GM21360 (cell line): ENCODE data around the gene REN.
A peak's percentile ranks its signal among the peaks of the same experiment; 100 is the strongest.

Experiments
- ATAC-seq: cut with Tn5 transposase; IDR thresholded peaks from one replicate; pipeline ENCODE4 v1.9.1; 2021; ENCODE audit warnings: mild to moderate bottlenecking, moderate library complexity; ENCODE audit not compliant: unreplicated experiment

Gene REN

GRCh38 chr1:204166219-204166618, at the start of gene REN:
Gene REN (minus strand): TSS chr1:204166337. CDS start chr1:204166293, 44 bp downstream.
- ATAC-seq: no peak

GRCh38 chr1:204213668-204214662, 47.8 kb upstream of the REN start, which contains the start of gene GOLT1A:
Gene GOLT1A (minus strand): TSS chr1:204213988. CDS start chr1:204213906, 82 bp downstream.
- peak; percentile 59 for ATAC-seq

- no peak for ATAC-seq
These were observed 46.6 kb upstream of the REN start for GRCh38 chr1:204212715-204213114.

DNA sequence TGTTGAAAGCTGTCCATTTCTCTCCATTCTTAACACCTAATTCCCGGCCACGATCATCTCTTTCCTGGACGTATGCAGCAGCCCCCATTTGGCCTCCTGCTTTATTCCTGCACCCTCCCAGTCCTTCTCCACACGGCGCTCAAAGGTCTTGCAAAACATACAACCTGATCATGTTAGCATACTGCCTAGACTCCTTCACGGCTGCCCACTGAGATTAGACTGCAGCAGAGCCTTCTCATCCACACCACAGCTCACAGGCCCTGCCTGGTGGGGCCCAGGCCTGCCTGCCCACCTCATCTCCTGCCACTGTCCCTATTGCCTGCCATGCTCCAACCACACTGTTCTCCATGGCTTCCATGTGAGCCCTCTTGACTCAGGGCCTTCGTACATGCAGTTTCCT, 44.9 kb upstream of the REN start:
- no peak for ATAC-seq

- peak; percentile 52 for ATAC-seq
These were observed 41.0 kb upstream of the REN start for GRCh38 chr1:204207136-204207616.

DNA sequence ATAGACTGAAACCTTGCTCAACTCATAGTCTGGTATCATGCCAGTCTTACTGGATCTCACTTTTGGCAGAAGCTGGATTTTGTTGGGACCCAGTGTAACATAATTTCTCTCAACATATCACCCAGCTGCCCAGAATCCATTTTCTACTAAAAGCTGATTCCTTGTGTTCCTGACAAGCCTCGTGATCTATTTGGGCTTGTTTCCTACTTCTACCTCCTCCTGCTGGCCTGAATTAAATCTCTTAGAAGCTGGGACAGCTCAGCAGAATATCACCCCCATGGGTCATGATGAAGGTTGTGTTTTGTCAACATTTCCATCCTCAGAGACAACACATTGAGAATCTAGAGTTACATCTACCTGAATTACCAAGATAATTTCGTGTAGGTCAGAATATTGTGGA, 40.0 kb upstream of the REN start:
- ATAC-seq: no peak

- ATAC-seq: no peak
These were observed 39.3 kb upstream of the REN start for GRCh38 chr1:204205486-204205885.

DNA sequence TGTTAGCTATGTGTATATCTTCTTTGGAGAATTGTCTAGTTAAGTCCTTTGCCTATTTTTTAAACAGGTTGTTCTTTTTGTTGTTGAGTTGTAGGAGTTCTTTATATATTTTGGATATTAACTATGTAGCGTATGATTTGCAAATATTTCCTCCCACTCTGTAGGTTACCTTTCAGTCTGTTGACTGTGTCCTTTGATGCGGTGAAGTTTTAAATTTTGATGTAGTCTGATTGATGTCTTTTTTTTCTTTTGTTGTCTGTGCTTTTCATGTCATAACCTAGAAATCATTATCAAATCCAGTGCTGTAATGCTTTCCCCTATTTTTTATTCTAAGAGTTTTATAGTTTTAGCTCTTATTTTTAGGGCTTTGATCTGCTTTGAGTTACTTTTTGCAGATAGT, 38.8 kb upstream of the REN start:
- ATAC-seq: no peak

- ATAC-seq: no peak
These were observed 37.1 kb upstream of the REN start for GRCh38 chr1:204203206-204203767.

DNA sequence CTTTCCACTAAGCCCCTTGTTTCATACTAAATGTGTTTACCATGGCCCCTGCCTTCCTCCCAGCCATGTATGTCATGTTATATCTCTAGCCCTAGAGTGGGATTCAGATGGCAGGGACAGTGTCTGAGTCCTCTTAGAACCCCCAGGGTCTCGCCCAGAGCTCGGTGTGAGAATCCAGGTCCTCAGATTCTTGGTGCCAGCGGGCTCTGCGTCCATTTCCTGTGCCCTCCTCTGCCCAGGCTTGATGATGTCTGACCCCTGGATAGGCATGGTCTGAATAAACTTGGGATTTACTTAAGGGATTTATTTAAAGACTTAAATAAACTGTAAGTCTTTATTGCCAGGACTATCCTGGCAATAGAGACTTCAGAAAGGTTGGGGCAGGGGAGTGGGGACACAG, 36.3 kb upstream of the REN start:
- no peak for ATAC-seq

GRCh38 chr1:204201348-204202040, 35.4 kb upstream of the REN start:
- no peak for ATAC-seq

DNA sequence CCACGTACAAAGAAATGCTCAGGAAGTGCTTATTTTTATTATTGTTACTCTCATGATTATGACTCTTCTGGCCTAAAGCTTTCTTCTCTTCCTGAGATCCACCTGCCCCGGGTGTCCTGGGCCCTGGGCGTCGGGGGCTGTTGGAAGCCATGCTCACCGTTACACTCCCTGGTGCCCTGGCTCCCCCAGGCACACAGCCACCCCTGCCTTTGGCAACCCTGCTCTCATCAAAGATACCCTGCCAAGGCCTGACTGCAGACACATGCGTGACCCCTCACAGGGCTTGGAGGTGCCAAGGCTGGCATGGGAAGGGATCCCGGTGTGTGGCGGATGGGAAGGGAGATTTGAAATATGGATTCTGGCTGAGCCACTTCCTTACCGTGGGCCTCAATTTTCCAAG, 33.4 kb upstream of the REN start:
- ATAC-seq: no peak

DNA sequence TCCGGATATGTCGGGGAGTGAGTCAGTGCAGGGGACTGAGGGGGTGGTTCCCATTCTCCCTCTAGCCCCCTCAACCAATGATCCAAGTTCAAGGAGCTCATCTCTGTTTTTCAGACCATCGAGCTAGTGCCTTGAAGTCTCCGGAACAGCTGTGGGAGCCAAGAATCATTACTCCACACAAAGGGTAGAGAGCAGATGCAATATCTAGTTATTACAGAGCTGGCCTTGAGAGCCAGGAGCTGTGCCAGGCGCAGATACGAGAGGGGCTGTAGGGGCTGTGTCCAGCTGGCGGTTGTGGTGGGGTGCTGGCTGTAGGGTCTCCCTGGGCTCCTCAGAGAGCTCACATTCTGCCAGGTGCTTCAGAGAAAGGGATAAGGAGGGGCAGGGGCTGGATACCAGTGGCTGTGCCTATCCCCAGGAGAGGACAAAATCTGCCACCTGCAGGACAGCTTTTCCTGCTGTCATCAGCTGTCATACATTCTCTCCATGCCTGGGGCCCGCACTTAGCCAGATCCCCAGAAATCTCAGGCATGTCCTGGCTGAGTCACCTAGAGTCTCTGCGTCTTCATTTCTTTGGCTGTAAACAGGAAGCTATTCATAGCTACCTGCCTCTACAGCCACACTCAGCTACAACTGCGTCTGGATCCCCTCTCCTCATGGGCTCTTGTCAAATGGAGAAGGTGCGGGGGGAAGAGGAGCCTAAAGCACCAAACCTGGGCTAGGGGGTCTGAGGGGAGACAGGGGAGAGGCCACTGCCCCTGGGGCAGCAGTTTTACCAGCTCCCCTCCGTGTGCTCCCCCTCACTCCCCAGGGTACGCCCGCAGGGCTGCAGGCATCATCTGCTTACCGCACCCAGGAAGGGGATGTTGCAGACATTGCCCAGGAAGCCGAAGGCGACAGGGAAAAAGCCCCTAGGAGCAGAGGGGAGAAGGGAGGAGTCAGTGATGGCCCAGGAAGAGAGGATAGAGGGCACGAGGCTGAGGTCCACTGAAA, 32.5 kb upstream of the REN start:
- ATAC-seq: no peak

DNA sequence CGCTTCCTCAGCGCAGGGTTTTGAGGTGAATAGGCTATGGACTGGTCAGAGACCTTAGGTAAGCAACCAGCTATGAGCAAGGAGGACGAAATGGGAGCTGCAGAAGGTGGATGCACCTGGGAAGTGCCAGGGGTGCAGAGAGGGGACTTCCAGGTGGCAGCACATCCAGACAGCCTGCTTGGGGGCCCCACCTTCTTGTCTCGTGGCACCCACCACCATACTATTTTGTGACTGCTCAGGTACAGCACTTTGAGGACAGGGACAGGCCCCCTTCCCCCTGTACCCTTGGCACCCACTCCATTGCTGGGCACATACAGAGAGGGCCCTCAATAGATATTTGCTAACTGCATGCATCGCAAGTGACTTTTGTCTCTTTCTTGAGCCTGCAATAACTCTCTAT, 30.9 kb upstream of the REN start:
- ATAC-seq: no peak

- ATAC-seq: no peak
These were observed 30.1 kb upstream of the REN start, which contains the start of gene KISS1 for GRCh38 chr1:204196068-204196795. Gene KISS1 (minus strand): TSS chr1:204196491. CDS start chr1:204192876, 3,615 bp downstream.

GRCh38 chr1:204194771-204195170, 28.6 kb upstream of the REN start:
- ATAC-seq: no peak

DNA sequence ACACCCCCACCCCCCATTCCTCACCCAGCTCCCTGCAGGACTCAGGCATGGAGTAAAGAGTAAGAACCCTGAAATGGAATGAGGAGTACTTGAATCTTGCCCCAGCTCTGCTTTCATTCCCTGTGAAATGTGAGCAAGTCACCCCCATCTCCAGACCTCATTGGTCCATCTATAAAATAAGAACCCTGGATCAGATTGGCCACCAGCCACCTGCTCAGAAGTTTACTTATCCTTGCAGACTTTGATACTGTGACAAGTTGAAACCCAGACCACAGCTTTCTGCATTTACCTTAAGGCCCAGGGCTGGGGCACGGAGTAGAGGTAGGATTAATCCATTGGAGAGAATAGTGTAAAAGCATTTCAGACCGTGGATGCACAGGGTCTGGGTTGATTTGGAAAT, 27.9 kb upstream of the REN start:
- ATAC-seq: no peak

DNA sequence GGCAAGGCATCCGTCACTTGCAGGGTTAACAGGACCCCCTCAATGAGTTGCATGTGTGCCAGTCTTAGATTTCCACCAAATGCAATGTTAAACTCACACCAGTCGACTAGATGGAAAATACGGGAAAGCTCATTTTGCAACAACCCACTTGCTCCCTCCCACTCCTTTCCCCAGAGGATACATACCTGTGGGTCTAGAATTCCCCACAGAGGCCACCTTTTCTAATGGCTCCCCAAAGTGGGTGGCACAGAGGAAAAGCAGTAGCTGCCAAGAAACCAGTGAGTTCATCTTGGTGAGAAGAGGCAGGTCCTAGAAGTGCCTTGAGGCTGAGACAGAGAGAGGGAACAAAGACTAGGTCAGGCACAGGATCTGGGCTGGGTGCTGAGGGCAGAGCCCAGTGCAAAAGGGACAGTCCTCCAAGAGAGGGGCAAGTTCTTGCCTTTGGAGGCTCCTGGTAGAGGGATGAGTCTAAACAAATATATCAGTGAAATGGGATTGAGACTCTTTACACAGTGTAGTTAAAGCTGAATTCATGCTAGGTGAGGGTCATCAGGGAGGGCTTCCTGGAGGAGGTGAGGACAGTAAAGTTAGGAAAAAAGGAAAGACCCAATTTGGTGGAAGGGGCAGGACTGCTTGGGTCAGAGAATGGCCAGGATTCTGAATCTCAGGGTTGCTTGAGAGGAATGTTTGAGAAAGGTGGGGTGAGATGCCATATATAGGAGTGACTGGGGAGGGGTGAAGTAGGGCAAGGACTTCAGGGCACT, 26.6 kb upstream of the REN start:
- no peak for ATAC-seq

DNA sequence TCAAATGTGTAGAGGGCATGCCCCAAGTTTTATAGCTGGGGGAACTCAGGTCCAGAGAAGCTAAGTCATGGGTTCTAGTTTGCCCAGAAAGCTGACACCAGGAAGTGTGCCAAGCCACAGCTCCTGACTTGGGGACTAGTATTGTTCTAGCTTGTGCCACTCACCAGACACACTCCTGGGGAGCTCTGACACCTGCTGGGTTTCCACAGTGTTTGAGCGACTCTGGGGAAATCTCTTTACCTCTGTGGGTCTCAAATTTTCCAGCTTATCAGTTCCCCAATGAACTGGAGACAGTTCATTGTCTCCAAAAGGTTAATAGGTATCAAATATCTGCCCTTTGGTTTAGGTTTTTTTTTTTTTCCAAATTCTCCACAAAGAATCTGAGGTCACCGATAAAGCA, 25.9 kb upstream of the REN start:
- ATAC-seq: no peak
